NCI-H526 (cell line): ENCODE measurements around the gene SNX6.
"Not testable (repeated sequence)": the region's sequence is repeated elsewhere in the genome, so short reads cannot be mapped to it uniquely, and the experiment has no call there.

Source experiments
- DNase-seq, 2 experiments: peaks; one replicate each; lab custom pipeline; 2025; lab: John Stamatoyannopoulos, UW

Gene SNX6

DNA sequence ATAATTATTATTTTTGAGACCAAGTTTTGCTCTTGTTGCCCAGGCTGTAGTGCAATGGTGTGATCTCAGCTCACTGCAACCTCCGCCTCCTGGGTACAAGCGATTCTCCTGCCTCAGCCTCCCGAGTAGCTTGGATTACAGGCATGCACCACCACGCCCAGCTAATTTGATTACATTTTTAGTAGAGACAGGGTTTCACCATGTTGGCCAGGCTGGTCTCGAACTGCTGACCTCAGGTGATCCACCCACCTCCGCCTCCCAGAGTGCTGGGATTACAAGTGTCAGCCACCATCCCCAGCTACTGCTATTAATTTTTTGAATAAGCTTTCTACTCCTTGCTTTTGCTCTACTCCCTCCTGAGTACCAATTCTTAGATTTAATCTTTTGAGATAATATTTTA lies 108.9 kb downstream of the SNX6 start:
- not testable (repeated sequence) for DNase-seq

DNA sequence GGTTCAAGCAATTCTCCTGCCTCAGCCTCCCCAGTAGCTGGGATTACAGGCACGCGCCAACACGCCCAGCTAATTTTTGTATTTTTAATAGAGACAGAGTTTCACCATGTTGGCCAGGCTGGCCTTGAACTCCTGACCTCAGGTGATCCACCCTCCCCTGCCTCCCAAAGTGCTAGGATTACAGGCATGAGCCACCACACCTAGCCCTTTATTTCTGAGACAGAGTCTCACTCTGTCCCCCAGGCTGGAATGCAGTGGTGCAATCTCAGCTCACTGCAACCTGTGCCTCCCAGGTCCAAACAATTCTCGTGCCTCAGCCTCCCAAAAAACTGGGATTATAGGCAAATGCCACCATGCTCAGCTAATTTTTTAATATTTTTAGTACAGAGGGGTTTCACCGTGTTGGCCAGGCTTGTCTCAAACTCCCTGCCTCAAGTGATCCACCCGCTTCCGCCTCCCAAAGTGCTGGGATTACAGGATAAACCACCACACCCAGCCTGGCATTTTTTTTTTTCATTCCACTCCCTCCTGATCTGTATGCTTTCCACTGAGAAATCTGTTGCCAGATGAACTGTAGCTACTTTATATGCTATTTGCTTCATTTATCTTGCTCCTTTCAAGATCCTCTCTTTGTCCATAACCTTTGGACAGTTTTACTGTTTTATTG lies 109.5 kb downstream of the SNX6 start:
- DNase-seq, result not testable (repeated sequence)
